ENCODE measurements around the gene SCIN.
"Not testable (repeated sequence)": the region's sequence is repeated elsewhere in the genome, so short reads cannot be mapped to it uniquely, and the experiment has no call there.

Gene SCIN

DNA sequence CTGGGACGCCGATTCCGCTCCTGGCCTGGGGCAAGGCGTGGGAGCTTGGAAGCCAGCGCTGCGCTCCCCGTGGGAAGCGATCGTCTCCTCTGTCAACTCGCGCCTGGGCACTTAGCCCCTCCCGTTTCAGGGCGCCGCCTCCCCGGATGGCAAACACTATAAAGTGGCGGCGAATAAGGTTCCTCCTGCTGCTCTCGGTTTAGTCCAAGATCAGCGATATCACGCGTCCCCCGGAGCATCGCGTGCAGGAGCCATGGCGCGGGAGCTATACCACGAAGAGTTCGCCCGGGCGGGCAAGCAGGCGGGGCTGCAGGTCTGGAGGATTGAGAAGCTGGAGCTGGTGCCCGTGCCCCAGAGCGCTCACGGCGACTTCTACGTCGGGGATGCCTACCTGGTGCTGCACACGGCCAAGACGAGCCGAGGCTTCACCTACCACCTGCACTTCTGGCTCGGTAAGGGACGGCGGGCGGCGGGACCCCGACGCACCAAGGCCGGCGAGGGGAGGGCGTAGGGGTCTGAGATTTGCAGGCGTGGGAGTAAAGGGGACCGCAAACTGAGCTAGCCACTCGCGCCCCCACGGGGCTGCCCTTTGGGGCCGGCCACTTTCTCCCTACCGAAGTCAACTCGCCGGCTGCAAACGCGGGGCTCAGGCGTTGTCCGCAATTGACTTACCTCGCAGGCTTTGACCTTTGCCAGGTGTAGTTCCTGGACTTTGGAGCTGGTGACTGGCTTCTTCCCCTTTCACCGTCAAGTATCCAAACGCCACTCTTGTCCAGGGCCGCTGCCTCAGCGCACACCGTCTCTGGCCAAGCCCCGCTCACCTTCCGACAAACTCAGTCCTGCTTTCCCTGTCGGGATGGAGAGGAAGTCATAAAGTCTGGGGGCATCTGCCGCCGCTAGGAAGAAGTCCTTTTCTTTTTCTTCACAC is at the start of gene SCIN:
SCIN (plus strand) TSS at position 187 of the 928 bp plus-strand sequence; CDS start at position 254, 67 bp downstream.
- no peak for DNase-seq

DNA sequence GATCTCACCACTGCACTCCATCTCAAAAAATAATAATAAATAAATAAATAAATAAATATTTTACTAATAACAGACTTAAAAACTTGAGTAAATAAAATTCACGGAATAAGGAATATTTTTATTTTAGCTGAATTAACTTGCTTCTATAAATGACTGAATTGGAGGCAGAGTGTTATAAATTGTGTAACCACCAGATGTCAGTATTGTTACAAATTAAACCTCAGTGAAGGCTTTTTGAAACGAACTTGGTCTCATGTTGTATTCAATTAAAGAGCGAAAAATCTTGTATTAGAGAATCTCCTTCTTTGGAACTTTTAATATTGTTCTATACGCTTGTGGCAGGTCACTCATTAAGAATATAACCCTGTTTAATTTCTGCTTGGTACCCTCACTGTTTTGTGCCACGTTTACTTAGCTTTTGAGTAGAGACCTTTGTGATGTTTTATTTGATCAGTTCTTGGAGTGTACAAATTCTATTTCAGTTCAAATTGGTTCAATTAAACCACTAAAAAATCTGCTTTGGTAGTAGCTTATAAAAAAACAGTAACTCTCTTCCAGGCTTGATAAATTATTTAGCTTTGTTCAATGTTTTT is 45.6 kb upstream of the SCIN start:
- DNase-seq, result peak; percentile 36 to 52

DNA sequence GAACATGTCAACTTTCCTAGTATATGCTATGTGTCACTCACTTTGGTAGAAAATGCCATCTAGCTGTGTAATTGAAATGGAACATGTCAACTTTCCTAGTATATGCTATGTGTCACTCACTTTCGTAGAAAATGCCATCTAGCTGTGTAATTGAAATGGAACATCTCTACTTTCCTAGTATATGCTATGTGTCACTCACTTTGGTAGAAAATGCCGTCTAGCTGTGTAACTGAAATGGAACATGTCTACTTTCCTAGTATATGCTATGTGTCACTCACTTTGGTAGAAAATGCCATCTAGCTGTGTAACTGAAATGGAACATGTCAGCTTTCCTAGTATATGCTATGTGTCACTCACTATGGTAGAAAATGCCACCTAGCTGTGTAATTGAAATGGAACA is 43.8 kb upstream of the SCIN start:
- not testable (repeated sequence) for DNase-seq

DNA sequence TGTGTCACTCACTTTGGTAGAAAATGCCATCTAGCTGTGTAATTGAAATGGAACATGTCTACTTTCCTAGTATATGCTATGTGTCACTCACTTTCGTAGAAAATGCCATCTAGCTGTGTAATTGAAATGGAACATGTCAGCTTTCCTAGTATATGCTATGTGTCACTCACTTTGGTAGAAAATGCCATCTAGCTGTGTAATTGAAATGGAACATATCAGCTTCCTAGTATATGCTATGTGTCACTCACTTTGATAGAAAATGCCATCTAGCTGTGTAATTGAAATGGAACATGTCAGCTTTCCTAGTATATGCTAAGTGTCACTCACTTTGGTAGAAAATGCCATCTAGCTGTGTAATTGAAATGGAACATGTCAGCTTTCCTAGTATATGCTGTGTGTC is 42.9 kb upstream of the SCIN start:
- not testable (repeated sequence) for DNase-seq

DNA sequence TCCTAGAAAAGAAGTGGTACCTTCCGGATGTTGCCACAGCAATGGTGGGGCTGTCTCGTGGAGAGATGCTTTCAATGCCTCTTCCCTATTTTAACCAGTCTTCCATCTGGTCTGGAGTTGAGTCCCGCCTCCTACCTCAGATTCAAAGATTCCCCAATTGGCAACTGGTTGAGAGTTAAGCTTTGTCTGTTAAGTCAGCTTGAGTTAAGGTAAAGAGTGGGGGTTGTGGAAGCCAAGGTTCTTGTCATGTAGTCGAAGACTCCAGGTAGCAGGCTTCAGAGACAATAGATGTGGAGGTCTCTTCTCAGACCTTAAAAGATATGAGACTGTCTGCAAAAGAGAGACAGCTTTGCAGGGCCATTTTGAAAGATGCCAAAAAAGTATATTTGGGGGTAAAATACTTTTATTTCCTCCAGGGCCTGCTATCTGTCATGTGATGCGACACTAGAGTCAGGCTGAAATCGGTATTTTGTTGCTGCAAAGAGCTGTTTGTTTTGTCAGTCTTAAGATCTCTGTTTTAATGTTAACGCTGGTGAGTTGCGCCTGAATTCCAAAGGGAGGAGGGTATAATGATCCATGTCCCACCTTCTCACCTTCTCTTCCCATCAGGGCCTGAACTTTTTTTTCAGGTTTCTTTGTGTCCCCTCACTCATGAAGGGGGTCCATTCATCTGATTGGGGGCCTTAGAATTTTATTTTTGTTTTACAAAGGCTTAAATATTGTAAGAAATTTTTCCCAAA is 40.4 kb upstream of the SCIN start:
- no peak for DNase-seq

DNA sequence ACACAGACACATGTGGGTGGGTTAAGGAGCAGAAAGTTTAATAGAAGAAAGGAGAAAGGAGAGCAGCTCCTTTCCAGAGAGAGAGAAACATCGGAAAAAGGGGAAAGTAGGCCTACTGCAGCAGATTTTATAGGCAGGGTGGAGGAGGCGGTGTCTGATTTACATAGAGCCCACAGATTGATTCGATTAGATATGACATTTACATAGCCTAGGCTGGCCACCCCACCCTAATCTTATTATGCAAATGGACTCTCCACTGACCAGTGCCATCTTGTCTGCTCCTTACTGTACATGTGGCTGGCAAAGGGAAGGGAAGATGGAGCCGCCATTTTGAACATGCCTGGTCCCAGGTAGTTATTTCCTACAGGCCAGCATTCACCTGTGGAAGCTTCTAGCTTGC is 38.7 kb upstream of the SCIN start:
- DNase-seq, result no peak

DNA sequence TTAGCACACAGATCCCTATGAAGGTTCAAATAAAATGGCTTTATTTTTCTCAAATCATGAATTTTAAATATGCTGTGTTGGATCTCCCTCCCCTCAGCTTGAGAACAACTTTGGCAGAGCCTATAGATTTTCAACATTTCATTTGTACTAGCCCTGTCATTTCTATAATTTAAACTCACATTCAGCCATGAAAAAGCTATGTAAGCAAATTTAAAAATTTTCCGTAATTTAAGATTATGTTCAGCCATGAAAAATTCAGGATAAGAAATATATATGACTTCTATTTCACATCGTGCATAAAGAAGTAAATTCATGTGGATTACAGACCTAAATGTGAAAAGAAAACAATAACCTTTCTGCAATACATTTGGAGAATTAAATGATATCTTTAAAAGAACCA is 36.5 kb upstream of the SCIN start:
- DNase-seq, result no peak

DNA sequence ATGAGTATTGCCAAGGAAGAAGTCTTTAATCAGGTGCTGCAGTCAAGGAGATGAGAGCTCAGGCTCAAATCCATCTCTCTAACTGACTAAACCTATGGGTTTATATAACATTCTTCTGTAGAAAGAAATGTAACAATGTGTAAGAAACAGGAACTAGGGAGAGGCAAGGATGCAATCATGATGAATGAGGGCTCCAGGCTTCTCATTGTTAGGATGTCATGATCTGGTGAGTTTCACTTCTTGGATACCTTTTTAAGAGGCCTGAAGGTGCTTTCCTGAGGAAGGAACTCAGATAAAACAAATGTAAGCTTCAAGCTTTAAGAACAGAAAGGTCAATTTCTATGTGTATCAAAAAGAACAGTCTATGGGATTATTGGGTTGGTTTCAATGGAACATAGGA is 30.8 kb upstream of the SCIN start:
- no peak for DNase-seq

DNA sequence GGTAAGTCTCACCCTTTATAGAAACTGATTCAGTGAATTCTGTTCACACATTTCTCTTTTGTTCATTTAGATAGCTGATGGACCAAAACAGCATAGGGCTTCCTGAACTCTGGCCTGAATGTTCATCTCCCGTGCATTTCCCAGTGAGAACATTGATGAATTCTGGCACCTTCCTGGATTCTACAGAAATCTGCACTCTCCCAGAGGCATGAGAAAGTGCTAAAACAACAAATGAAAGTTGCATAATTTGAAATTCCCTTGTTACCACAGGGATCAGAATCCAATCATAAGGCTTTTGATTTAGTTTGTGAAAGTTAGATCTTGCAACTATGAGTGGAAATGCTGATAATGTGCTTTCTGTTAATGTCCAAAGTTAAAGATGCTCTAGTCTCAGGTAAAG is 29.7 kb upstream of the SCIN start:
- no peak for DNase-seq

DNA sequence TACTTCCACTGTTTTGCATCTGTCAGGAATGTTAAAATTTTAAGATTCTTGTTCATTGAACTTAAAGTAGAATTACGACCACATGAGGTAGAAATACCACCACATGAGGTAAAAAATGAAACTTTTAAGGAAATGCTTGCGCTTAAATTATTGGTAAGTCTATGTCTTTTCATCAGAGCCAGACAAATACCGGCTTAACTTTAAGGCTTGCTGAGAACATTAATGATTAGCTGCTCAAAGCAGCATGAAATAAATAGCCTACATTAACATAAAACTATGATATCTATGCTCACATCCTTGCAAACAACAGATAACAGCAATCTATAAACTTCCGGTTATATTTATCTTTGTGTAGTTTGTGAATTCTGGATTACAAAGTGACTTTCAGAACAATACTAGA is 26.9 kb upstream of the SCIN start:
- no peak for DNase-seq

DNA sequence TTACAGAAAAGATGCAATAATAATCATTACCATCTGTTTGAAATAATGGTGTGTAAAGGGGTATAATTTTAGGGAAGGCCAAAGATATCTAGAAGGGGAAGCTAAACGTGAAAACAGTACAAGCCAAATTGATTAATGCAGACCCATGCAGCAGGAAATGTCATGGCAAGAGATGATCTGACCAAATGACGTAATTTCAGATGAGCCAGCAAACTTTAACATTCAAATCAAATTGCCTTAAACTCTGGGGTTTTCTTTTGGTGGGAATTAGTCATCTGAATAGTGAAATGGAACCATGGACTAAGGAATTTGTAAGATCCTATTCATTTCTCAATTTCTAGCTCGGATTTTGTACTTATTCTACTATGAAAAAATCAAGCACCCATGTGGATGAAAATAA is 21.4 kb upstream of the SCIN start:
- no peak for DNase-seq

DNA sequence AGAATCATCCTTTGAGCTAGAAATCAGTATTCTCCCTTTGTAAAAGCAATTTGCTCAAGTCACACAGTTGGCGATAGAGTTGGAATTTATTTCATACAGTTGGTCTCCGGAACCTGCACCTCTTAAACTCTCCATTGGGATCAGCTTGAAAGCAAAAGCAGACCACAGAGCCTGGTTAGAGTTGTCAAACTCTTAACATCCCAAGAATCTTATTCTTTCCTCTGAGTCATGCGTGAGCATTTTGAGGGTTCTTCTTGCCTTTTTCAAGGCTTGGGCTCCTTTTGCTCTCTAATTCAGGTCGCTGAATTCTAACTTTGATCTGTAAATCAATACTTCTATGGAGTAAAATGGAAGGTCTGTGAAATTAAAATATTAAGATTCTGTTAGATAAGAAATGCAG is 19.6 kb upstream of the SCIN start:
- DNase-seq, result no peak

DNA sequence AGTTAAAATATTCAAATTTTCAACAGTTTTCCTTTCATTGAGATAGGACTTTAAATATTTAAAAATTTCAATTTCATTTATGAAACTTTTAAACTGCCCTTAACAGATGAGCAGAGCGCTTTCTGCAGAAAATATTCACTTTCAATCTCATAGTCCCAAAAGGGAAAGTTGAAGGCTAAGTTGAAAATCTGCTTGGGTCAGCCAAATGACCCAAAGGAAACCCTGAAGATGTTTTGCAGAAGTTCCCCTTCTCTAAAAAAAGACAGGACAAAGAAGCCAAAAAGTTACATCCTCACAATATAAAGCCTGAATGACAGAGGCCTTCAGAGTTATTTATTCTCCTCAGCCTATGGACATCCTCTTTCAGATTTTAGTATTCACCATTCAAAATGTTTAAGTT is 17.6 kb upstream of the SCIN start:
- no peak for DNase-seq

DNA sequence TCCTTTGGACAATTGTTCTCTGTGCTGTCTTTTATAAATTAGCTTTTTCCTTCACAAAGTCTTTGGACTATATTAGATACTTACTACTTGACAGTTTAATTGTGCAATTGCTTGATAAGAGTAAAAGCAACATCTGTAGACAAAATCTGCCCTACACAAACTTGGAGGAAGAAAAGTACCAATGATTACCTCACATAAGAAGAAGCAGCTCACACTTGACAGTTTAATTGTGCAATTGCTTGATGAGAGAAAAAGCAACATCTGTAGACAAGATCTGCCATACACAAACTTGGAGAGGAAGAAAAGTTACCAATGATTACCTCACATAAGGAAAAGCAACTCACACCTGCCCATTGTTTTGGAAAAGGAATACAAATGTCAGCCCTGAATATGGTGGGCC is 17.1 kb upstream of the SCIN start:
- no peak for DNase-seq

DNA sequence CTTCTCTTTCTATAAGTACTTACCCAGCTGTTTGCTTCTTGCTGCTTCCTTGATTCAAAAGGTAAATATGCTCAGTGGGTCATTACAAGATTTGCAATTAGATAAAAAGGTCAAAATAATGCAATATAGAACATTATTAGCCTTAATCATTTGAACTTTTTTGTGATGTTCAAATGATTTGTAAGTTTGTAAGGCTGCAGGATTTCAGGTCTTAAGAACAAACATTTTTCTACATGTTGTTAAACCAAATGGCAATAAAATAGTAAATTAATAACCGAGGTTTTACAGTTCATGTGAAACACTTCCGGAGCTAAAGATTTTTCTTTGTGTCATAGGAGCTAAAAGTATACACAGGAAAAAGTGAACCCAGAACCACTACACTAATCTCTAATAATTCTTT is 16.2 kb upstream of the SCIN start:
- no peak for DNase-seq

DNA sequence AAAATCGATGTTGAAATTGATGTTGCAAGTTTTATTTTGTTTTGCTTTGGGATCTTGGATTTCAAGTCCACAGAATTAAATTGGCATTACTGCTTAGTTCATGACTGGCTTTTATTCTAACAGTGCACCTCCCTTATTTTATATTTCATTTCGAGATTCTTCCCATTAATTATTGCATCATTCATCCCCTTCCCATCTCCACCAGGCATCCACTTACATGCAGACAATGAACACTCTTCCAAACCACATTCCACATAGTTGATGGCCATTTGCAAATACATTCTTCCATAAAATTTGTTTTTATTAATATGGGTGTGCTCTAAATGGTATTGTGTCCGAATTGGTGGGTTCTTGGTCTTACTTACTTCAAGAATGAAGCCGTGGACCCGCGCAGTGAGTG is 15.6 kb upstream of the SCIN start:
- no peak for DNase-seq

DNA sequence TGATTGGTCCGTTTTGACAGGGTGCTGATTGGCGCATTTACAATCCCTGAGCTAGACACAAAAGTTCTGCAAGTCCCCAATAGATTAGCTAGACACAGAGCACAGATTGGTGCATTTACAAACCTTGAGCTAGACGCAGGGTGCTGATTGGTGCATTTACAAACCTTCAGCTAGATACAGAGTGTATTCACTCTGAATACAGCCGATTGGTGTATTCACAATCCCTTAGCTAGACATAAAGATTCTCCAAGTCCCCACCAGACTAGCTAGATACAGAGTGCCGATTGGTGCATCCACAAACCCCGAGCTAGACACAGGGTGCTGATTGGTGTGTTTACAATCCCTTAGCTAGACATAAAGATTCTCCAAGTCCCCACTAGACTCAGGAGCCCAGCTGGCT is 14.8 kb upstream of the SCIN start:
- not testable (repeated sequence) for DNase-seq

DNA sequence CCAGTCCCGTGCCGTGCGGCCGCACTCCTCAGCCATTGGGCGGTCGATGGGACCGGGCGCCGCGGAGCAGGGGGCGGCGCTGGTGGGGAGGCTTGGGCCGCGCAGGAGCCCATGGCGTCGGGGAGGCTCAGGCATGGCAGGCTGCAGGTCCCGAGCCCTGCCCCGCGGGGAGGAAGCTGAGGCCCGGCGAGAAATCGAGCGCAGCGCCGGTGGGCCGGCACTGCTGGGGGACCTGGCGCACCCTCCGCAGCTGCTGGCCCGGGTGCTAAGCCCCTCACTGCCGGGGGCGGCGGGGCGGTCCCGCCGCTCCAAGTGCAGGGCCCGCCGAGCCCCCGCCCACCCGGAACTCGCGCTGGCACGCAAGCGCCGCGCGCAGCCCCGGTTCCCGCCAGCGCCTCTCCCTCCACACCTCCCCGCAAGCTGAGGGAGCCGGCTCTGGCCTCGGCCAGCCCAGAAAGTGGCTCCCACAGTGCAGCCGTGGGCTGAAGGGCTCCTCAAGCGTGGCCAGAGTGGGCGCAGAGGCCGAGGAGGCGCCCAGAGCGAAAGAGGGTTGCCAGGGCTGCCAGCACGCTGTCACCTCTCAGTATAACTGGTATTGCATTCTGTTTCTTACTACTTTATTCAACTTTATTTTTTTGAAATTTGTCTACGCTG is 14.3 kb upstream of the SCIN start:
- DNase-seq, result not testable (repeated sequence)

DNA sequence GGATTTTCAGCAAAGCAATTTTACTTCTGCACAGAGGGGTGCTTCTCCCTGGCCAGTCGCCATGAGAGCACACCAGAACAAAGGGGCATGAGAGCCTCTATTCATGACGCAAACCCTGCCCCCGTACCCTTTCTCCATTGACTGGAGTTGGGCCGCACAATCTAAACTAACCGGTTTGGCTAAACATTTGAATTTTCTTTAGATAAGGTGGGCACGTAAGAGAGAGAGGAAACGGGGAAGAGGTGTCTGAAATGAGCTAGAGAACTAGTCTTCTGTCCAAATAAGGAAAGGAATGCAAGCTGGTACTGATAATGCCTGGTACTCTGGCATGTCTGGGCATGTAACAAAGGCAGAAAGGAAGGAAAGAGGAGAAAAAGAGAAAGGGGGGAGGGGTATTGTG is 13.2 kb upstream of the SCIN start:
- DNase-seq, result no peak

DNA sequence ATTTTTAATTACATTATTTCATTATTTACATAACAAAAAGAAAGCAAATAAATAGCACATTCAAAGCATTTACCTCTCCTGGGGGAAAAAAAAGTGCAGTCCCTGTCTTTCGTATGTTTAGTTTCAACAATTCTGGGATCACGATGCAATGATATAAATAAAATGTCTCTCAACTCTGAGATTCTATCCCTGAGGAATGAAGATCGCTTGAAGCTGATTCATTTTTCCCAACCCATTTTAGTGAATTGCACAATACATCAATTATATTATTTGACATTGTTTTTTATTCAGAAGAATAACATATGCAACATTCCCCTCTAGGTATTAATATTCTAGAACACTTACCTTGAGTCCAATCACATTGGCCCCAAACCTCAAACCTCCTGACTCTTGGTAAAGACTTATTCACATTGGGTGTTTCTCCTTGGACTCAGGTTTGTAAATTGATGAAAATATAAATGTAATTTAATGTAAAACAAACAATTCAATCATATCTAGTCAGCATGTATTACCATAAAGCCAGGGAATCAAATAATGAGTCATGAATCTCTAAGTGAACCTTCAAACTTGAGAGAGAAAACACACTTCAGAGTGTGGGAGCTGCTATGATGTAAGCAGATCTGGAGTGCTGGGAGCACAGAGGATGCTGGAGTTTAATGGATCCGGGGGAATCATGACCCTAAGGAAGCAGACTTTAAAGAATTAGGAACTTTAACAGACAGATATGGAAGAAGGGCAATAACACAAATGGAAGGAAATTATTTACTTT is 5.3 kb upstream of the SCIN start:
- no peak for DNase-seq

DNA sequence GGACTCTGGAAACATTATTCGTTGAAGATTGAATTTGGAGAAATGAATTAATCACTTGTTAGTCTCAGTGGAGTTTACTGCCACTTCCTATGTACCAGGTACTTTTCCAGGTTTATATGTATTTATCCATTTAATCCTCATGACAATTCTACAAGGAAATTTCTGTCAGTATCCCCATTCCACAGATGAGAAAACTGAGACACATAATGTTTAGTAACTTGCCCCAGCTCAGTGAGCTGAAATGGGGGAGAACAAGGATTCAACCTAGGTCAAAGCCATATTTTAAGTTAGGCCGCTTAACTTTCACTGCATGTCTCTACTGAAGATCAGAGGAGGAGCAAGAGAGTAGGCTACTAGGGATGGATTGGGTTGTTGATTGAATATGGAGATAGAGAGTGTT is 4.6 kb upstream of the SCIN start:
- no peak for DNase-seq

DNA sequence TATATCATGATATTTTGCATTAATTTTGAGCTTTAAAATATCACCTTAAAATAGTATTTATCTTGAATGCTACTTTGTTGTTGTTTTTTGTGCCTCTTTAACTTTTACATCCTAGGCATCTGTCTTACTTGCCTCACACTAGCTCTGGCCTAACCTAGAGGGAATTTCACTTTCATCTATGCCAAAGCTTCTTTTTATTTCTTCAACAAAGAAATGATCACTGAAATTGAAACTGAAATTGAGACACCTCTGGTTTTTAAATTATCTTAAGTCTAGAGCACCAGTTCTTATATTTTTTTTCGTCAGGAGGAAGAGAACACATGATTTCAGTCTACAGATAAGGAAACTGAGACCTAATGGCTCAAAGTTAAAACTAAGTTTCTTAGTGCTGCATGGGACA is 3.5 kb upstream of the SCIN start:
- no peak for DNase-seq

DNA sequence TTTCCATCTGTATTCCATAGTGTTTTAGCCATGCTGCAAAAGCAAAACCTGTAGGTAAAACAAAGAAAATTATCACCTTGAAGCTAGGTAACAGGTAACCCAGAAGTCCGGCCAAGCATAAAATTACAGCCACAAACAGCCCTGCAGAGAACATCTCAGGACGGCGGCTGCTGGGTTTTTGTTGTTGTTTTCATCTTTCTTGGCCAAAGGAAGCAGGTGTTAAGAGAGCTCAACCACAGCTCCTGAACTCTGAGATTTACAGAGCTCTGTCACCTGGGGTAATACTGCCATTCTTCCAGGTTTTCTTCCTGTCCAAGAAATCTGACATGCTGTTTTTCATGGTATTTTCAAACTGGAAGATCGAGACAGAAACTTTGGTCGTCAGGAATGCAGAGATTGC is 847 bp upstream of the SCIN start:
- no peak for DNase-seq
